ENCODE data around the gene NIPBL. TPM values are rescaled to one million over a fixed set of nuclear protein-coding genes. Genes with fewer than 3 reads are reported as not detected.

Gene NIPBL
- total RNA-seq, 2 experiments from 2014 or later: 108 to 120 TPM

DNA sequence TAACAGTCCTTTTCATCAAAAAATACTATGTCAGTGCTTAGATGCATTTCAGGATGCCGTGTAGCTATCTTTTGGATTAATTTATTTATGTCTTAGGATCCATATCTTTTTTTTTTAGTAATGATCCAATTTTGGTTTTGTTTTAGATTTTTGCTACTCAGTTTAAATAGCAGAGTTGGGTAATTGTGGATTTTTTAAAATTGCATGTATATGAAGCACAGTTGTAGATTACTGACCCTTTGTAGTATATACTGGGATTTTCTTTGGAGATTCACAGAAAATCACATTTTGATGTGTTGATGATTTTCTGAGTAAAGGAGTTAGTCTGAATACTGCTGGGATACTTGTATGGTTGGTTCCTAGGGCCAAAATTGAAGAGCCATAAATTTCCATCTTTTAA, 111.8 kb downstream of the NIPBL start:
- TF ChIP-seq, protein P1, sequence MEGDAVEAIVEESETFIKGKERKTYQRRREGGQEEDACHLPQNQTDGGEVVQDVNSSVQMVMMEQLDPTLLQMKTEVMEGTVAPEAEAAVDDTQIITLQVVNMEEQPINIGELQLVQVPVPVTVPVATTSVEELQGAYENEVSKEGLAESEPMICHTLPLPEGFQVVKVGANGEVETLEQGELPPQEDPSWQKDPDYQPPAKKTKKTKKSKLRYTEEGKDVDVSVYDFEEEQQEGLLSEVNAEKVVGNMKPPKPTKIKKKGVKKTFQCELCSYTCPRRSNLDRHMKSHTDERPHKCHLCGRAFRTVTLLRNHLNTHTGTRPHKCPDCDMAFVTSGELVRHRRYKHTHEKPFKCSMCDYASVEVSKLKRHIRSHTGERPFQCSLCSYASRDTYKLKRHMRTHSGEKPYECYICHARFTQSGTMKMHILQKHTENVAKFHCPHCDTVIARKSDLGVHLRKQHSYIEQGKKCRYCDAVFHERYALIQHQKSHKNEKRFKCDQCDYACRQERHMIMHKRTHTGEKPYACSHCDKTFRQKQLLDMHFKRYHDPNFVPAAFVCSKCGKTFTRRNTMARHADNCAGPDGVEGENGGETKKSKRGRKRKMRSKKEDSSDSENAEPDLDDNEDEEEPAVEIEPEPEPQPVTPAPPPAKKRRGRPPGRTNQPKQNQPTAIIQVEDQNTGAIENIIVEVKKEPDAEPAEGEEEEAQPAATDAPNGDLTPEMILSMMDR (IDR thresholded peaks at IDR 0.05): no peak
- Histone ChIP-seq H3K27me3 (ENCODE audit: control insufficient read depth in 1 of 2, insufficient read depth in 2 of 2, low read length in 2 of 2) (no peaks in the 10 kb centered on the region), H3K27ac (ENCODE audit: low read depth in 1 of 2, low read length in 2 of 2) (no peak overlapping the region), H3K4me3 (ENCODE audit: low read length) (no peak overlapping the region), H3K36me3 (ENCODE audit: insufficient read depth, low read length) (peaks cover 24% of the 10 kb centered on the region), H3K4me1 (ENCODE audit: insufficient read depth, low read length) (no peaks in the 10 kb centered on the region), H3K9me3 (ENCODE audit: control insufficient read depth in 1 of 2, insufficient read depth in 1 of 2, low read length in 2 of 2) (no peaks in the 10 kb centered on the region)
- ChIA-PET POLR2A (no interaction called here), CTCF (no interaction called here)
- DNase-seq (no peak), ATAC-seq (ENCODE audit: poor library complexity) (no peak)
- Mint-ChIP-seq H3K27ac (peak overlapping the region; percentile 3), H3K4me1 (ENCODE audit: low read depth) (peaks cover 62% of the 10 kb centered on the region), H3K9me3 (no peaks in the 10 kb centered on the region), H3K4me3 (no peak overlapping the region), H3K27me3 (no peaks in the 10 kb centered on the region), H3K36me3 (ENCODE audit: low read depth) (peaks cover 50% of the 10 kb centered on the region)
- intact Hi-C loops (cut with DNase I, micrococcal nuclease): no loop called here

DNA sequence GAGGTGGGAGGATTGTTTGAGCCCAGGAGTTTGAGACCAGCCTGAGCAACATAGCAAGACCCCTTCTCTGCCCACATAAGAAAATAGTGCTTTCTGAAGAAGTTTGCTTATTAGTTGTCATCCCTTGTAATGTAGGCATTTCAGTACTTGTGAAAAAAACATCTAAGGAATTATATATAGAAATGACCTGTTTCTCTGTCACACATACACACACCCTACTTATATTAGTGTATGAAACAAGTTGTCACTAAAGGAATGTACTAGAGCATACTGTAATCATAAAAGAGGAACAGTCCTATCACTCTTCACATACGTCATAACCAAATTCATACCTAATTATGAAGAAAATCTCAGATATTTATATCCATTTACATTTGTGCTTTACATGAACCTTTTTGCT, 122.0 kb downstream of the NIPBL start:
- TF ChIP-seq, protein P1 (IDR thresholded peaks at IDR 0.05): no peak
- H3K9me3 ChIP-seq (ENCODE audit: control insufficient read depth in 1 of 2, insufficient read depth in 1 of 2, low read length in 2 of 2): no peaks in the 10 kb centered on the region
- peaks cover 75% of the 10 kb centered on the region for H3K36me3 ChIP-seq (ENCODE audit: insufficient read depth, low read length)
- no peak for DNase-seq
- H3K4me3 ChIP-seq (ENCODE audit: low read length): no peak overlapping the region
- intact Hi-C loops (cut with DNase I, micrococcal nuclease): no loop called here
- H3K27ac ChIP-seq (ENCODE audit: low read depth in 1 of 2, low read length in 2 of 2): no peak overlapping the region
- H3K27me3 ChIP-seq (ENCODE audit: control insufficient read depth in 1 of 2, insufficient read depth in 2 of 2, low read length in 2 of 2): no peaks in the 10 kb centered on the region
- Mint-ChIP-seq H3K4me3 (no peak overlapping the region), H3K4me1 (ENCODE audit: low read depth) (peaks cover 7% of the 10 kb centered on the region), H3K27ac (peak overlapping the region; percentile 7), H3K9me3 (no peaks in the 10 kb centered on the region), H3K27me3 (no peaks in the 10 kb centered on the region), H3K36me3 (ENCODE audit: low read depth) (peaks cover 95% of the 10 kb centered on the region)
- CTCF ChIA-PET: no interaction called here
- no peak for ATAC-seq (ENCODE audit: poor library complexity)
- POLR2A ChIA-PET: interaction anchor here (1.5 kb wide), 1 partner anchor 17 kb away, joined by 3 read pairs; no protein-coding TSS in a partner anchor
- no peaks in the 10 kb centered on the region for H3K4me1 ChIP-seq (ENCODE audit: insufficient read depth, low read length)

DNA sequence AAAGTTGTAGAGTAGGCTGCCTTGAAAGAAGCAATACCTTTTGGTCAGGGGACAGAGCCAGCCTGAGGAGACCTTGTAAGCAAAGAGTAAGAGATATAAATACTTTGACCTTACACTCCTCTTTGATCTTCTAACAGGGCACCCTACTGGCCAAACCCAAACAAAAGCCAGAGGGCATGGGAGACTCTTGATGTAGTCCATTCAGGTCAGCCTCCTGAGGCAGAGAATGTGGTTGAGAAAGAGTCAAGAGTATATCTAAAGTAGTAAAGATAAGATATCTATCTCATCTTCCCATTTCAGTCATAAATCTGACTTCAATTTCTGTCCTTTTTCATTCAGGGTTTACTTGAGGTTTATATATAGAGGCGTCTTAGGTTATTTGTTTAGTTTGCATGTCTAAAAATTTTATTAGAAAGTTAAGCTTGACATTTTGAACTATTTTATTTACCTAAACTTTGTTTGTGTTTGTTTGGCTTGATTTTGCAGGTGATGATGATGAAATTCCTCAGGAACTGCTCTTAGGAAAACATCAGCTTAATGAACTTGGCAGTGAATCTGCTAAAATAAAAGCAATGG, 125.7 kb downstream of the NIPBL start:
- ChIA-PET POLR2A (no interaction called here), CTCF (interaction anchor here (0.9 kb wide), 1 partner anchor 26 kb away, joined by 4 read pairs; no protein-coding TSS in a partner anchor)
- Mint-ChIP-seq H3K4me3 (no peak overlapping the region), H3K27me3 (no peaks in the 10 kb centered on the region), H3K4me1 (ENCODE audit: low read depth) (no peaks in the 10 kb centered on the region), H3K27ac (no peak overlapping the region), H3K36me3 (ENCODE audit: low read depth) (peaks cover 90% of the 10 kb centered on the region), H3K9me3 (no peaks in the 10 kb centered on the region)
- H3K4me1 ChIP-seq (ENCODE audit: insufficient read depth, low read length): no peaks in the 10 kb centered on the region
- DNase-seq (peak in 1 of 14 experiments; percentile 2), ATAC-seq (ENCODE audit: poor library complexity) (no peak)
- H3K9me3 ChIP-seq (ENCODE audit: control insufficient read depth in 1 of 2, insufficient read depth in 1 of 2, low read length in 2 of 2): no peaks in the 10 kb centered on the region
- H3K27me3 ChIP-seq (ENCODE audit: control insufficient read depth in 1 of 2, insufficient read depth in 2 of 2, low read length in 2 of 2): no peaks in the 10 kb centered on the region
- no peak overlapping the region for H3K27ac ChIP-seq (ENCODE audit: low read depth in 1 of 2, low read length in 2 of 2)
- intact Hi-C loops (cut with DNase I, micrococcal nuclease): loop anchor here in 1 of 2 experiments (5.0 kb wide), 1 partner anchor 40 kb away; no protein-coding TSS in a partner anchor
- TF ChIP-seq, protein P1 (IDR thresholded peaks at IDR 0.05): no peak
- no peak overlapping the region for H3K4me3 ChIP-seq (ENCODE audit: low read length)
- H3K36me3 ChIP-seq (ENCODE audit: insufficient read depth, low read length): peaks cover 72% of the 10 kb centered on the region
